PC-3 (cell line): Measurements from ENCODE around the gene KSR2.

Experiments
- EZH2 ChIP-seq: fragments of 300-600 bp; sonication (generic); IDR thresholded peaks from one replicate; pipeline ENCODE4 v1.6.1; 2017; ENCODE audit warnings: antibody characterized with exemption, mild to moderate bottlenecking, low read length; ENCODE audit not compliant: unreplicated experiment
- EZH2phosphoT487 ChIP-seq: fragments of 300-600 bp; sonication (generic); IDR thresholded peaks from 2 replicates; pipeline ENCODE4 v1.6.1; 2018; ENCODE audit warnings: mild to moderate bottlenecking, antibody characterized with exemption, low read length, borderline replicate concordance
- TF ChIP-seq, protein P1 (sequence below): fragments of 300-600 bp; sonication (generic); conservative IDR thresholded peaks from 2 replicates; pipeline ENCODE4 v1.5.1; 2017; ENCODE audit warnings: antibody characterized with exemption, low read depth, mild to moderate bottlenecking, low read length

- TF ChIP-seq, protein P1, sequence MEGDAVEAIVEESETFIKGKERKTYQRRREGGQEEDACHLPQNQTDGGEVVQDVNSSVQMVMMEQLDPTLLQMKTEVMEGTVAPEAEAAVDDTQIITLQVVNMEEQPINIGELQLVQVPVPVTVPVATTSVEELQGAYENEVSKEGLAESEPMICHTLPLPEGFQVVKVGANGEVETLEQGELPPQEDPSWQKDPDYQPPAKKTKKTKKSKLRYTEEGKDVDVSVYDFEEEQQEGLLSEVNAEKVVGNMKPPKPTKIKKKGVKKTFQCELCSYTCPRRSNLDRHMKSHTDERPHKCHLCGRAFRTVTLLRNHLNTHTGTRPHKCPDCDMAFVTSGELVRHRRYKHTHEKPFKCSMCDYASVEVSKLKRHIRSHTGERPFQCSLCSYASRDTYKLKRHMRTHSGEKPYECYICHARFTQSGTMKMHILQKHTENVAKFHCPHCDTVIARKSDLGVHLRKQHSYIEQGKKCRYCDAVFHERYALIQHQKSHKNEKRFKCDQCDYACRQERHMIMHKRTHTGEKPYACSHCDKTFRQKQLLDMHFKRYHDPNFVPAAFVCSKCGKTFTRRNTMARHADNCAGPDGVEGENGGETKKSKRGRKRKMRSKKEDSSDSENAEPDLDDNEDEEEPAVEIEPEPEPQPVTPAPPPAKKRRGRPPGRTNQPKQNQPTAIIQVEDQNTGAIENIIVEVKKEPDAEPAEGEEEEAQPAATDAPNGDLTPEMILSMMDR = no peak
- no peak for TF ChIP-seq EZH2
- no peak for TF ChIP-seq EZH2phosphoT487
Observed at GRCh38 chr12:117484901-117485300, 483.9 kb downstream of the KSR2 start.
